ENCODE measurements around the gene DLG4.

DNA sequence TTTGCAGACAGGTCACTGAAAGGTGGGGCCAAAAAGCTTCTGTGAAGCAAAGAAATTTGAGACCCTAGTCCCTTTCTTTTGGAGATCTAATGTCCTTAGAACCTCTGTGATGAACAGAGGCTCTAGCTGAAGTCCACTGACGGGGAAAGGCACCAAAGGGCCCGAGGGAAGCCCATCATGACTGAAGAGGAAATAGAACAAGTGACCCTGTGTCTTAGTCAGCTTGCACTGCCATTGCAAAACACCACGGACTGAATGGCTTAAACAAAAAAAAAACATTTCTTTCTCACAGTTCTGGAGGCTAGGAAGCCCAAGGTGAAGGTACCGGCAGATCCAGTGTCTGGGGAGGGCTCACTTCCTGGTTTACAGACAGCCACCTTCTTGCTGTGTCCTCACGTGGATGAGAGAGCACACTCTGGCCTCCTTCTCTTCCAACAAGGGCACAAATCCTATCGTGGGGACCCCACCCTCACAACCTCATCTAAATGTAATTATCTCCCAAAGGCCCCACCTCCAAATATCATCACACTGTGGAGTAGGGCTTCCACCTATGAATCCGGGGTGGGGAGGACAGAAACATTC is 80.7 kb downstream of the DLG4 start:
- TF ChIP-seq, protein P1, sequence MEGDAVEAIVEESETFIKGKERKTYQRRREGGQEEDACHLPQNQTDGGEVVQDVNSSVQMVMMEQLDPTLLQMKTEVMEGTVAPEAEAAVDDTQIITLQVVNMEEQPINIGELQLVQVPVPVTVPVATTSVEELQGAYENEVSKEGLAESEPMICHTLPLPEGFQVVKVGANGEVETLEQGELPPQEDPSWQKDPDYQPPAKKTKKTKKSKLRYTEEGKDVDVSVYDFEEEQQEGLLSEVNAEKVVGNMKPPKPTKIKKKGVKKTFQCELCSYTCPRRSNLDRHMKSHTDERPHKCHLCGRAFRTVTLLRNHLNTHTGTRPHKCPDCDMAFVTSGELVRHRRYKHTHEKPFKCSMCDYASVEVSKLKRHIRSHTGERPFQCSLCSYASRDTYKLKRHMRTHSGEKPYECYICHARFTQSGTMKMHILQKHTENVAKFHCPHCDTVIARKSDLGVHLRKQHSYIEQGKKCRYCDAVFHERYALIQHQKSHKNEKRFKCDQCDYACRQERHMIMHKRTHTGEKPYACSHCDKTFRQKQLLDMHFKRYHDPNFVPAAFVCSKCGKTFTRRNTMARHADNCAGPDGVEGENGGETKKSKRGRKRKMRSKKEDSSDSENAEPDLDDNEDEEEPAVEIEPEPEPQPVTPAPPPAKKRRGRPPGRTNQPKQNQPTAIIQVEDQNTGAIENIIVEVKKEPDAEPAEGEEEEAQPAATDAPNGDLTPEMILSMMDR (IDR thresholded peaks at IDR 0.05), result no peak
- TF ChIP-seq POLR2A (IDR thresholded peaks at IDR 0.05), result no peak
